HL-60 (cell line): Measurements from ENCODE around the gene IQSEC1.

ENCODE experiments used
- TF ChIP-seq, protein P1 (sequence below): IDR thresholded peaks from one replicate; pipeline ENCODE4 v1.5.1; 2011; ENCODE audit warnings: low read length, control low read depth, inconsistent platforms; ENCODE audit not compliant: insufficient read depth
- TF ChIP-seq, protein P2 (sequence below): IDR thresholded peaks from 2 replicates; pipeline ENCODE4 v1.6.1; 2012; ENCODE audit warnings: low read depth; ENCODE audit not compliant: insufficient replicate concordance

DNA sequence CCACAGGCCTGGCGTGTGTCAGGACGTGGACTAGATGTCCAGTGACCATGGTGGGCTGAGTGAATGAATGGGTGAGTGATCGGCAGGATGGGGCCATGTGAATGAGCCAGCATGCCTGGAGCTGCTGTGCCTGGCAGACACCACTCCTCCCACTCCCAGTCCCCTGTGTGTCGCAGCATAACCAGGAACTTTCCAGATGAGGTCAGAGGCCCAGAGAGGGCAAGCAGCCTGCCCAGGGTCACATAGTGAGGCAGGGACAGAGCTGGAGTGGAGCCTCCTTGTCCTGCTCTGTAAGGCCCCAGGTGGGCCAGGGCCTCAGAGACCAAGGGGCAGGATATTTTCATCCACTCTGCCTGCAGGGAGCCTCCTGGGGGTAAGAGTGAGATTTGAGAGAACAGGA, 6.4 kb downstream of the IQSEC1 start:
- TF ChIP-seq, protein P1, sequence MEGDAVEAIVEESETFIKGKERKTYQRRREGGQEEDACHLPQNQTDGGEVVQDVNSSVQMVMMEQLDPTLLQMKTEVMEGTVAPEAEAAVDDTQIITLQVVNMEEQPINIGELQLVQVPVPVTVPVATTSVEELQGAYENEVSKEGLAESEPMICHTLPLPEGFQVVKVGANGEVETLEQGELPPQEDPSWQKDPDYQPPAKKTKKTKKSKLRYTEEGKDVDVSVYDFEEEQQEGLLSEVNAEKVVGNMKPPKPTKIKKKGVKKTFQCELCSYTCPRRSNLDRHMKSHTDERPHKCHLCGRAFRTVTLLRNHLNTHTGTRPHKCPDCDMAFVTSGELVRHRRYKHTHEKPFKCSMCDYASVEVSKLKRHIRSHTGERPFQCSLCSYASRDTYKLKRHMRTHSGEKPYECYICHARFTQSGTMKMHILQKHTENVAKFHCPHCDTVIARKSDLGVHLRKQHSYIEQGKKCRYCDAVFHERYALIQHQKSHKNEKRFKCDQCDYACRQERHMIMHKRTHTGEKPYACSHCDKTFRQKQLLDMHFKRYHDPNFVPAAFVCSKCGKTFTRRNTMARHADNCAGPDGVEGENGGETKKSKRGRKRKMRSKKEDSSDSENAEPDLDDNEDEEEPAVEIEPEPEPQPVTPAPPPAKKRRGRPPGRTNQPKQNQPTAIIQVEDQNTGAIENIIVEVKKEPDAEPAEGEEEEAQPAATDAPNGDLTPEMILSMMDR: no peak
- TF ChIP-seq, protein P2, sequence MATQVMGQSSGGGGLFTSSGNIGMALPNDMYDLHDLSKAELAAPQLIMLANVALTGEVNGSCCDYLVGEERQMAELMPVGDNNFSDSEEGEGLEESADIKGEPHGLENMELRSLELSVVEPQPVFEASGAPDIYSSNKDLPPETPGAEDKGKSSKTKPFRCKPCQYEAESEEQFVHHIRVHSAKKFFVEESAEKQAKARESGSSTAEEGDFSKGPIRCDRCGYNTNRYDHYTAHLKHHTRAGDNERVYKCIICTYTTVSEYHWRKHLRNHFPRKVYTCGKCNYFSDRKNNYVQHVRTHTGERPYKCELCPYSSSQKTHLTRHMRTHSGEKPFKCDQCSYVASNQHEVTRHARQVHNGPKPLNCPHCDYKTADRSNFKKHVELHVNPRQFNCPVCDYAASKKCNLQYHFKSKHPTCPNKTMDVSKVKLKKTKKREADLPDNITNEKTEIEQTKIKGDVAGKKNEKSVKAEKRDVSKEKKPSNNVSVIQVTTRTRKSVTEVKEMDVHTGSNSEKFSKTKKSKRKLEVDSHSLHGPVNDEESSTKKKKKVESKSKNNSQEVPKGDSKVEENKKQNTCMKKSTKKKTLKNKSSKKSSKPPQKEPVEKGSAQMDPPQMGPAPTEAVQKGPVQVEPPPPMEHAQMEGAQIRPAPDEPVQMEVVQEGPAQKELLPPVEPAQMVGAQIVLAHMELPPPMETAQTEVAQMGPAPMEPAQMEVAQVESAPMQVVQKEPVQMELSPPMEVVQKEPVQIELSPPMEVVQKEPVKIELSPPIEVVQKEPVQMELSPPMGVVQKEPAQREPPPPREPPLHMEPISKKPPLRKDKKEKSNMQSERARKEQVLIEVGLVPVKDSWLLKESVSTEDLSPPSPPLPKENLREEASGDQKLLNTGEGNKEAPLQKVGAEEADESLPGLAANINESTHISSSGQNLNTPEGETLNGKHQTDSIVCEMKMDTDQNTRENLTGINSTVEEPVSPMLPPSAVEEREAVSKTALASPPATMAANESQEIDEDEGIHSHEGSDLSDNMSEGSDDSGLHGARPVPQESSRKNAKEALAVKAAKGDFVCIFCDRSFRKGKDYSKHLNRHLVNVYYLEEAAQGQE: no peak
